Loucy (cell line): ENCODE results near the gene CDH15.

ENCODE experiments used
- EZH2phosphoT487 ChIP-seq: fragments of 200-600 bp; IDR thresholded peaks from 2 replicates; pipeline ENCODE4 v1.6.1; 2018; ENCODE audit warnings: antibody characterized with exemption, mild to moderate bottlenecking, moderate library complexity, borderline replicate concordance
- TF ChIP-seq, protein P1 (sequence below): fragments of 200-600 bp; sonication (generic); conservative IDR thresholded peaks from 2 replicates; pipeline ENCODE4 v1.5.1; 2014; ENCODE audit warnings: mild to moderate bottlenecking, antibody characterized with exemption, low read length

DNA sequence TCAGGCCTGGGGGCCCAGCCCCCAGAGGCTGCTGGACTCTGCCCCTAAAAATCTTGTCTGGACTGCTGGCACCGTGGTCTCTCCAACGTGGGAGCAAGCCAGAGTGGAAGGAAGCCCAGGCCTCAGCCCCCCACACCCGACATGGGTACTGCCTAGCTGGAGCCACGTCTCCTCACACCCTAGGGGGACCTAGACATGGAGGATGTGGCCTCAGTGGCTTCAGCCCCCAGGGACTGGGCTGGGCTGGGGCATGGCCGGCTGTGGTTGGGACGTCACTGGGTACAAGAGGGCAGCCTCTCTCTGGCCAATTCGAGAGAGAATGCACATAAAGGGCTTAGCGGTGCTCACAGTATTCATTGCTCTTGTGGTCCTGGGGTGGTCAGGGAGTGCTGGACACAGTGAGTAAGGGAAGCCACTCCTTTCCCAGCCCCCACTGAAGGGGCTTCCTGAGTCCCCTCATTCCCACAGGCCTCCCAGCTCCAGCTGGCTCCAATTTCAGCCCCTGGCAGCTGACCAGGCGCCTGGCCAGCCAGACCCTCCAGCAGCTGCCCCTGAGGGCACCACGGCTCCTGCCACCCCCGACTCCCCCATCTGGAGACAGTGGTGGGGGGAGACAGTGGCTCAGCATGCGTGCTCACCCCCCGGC lies 1.1 kb downstream of the CDH15 start:
- TF ChIP-seq, protein P1, sequence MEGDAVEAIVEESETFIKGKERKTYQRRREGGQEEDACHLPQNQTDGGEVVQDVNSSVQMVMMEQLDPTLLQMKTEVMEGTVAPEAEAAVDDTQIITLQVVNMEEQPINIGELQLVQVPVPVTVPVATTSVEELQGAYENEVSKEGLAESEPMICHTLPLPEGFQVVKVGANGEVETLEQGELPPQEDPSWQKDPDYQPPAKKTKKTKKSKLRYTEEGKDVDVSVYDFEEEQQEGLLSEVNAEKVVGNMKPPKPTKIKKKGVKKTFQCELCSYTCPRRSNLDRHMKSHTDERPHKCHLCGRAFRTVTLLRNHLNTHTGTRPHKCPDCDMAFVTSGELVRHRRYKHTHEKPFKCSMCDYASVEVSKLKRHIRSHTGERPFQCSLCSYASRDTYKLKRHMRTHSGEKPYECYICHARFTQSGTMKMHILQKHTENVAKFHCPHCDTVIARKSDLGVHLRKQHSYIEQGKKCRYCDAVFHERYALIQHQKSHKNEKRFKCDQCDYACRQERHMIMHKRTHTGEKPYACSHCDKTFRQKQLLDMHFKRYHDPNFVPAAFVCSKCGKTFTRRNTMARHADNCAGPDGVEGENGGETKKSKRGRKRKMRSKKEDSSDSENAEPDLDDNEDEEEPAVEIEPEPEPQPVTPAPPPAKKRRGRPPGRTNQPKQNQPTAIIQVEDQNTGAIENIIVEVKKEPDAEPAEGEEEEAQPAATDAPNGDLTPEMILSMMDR = no peak
- TF ChIP-seq EZH2phosphoT487 = no peak
